GM18867 (cell line): ENCODE results near the gene GLUD1.
"Not testable (repeated sequence)": the region's sequence is repeated elsewhere in the genome, so short reads cannot be mapped to it uniquely, and the experiment has no call there.

Experiments used
- ATAC-seq: cut with Tn5 transposase; IDR thresholded peaks from one replicate; pipeline ENCODE4 v1.9.1; 2021; ENCODE audit warnings: mild to moderate bottlenecking, moderate library complexity; ENCODE audit not compliant: unreplicated experiment

The GLUD1 gene

DNA sequence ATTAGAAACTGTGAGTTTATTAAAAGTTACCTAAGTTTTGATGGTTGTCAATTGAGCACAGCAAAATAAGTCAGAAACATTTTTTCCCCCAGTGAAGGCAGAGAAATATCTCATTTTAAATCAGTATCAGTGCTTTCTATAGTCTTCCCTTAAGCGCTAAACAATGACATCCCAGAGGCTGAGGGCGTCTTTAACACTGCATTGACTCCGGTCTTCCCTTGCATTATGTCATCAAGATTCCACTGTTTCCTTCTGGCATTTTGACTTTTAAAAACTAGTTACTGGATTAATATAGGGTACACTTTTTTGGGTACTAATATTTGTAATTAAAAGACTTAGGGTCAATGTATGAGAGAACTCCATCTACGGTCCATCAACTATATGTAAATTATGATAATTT lies 3.9 kb downstream of the GLUD1 start:
- no peak for ATAC-seq

DNA sequence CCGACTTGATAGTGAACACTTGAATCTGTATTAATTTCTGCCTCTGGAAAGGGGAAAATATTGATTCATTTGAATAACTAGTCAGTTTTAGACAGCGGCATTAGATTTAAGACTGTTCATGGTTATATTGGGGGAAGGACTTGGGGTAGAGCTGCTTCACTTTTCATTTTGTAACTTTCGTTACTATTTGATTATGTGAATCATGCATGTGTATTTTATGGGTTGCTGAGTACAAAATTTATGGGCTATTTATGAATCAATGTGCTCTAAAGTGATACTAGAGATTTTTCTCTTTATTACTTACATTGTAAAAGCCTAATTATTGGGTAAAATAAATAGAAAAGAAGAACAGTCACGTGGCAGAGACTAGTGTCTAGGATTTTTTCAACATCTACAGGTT lies 4.9 kb downstream of the GLUD1 start:
- no peak for ATAC-seq

DNA sequence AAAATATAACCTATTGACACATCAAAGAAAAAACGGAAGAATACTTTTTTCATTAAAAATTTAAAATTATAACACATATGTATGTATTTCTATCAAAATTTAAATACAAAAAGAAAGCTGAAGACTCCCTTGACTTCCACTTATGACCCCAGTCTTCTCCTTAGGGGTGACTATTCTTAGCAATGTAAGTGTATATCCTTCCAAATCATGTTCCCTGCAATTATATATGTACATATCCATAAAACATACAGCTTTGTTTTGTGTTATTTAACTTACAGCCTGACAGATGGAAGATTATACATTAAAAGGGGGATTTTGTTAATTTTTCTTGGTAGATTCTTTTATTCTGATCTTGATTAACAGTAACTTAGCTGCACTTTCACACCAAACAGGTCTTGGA lies 9.1 kb downstream of the GLUD1 start:
- ATAC-seq, result no peak

DNA sequence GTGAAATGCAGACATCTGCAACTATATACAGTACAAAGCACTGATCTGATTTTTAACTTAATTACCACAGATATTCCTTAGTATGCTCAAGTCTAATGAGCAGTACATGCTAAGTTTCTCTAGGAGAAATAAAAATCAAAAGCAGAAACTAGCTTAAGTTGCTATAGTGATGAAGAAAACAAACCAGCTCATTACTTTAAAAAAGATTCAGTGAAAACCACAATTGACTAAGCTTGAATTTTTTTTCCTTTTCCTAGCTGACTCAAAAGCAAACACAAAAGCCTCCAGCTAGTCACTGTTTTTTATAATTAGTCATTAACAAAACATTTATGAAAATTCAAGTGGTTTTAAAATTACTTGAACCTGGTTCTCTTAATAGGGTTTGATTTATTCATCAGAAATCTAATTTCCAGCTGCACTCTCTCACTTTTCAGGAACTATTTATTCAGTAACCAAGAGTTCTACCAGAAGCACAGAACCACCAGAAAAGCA lies 10.3 kb downstream of the GLUD1 start:
- ATAC-seq, result peak; percentile 79

DNA sequence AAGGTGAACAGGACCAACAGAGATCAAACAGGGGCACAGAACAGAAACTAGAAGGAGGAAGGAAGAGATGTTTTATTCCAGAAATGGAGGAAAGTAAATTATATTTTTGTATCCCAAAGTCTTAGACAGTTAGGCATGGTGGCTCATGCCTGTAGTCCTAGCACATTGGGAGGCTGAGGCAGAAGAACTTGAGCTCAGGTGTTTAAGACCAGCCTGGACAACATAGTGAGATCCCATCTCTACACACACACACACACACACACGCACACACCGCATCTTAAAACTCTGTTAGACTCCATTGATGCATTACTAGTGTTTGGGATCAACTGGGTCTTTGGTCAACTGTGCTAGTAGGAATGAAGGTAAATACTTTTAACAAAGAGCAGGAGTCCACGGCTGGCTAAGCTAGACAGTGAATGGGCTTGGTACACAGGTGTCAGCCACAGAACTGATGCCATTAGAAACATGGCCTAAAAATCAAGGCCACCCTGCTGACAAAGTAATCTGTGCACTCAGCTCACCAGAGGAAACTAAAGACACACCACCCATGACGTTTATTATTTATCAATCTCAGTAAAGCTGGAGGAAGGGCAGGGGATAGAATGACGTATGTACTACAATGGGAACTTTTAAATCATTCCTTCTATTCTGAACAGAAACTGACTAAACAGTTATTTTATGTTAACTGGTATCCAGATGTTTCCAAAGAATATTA lies 10.9 kb downstream of the GLUD1 start:
- ATAC-seq, result peak; percentile 44

DNA sequence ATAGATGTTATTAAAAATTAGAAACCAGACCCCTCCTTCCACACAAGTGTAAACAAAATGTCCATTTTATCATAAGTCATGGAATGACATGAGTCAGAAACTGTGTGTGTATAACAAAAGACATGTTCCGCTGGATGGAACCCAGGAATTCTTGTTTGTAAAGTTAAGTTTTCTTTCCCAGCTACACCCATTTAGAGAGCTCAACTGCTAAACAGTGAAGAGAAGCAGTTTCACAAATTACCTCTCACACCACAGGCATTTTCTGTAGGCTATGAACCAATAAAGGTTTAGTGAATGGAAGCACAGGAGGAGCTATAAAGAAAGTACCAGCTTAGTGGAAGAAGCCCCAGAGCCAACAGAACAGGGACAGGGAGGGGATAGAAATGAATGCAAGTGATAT lies 12.4 kb downstream of the GLUD1 start:
- ATAC-seq, result not testable (repeated sequence)

DNA sequence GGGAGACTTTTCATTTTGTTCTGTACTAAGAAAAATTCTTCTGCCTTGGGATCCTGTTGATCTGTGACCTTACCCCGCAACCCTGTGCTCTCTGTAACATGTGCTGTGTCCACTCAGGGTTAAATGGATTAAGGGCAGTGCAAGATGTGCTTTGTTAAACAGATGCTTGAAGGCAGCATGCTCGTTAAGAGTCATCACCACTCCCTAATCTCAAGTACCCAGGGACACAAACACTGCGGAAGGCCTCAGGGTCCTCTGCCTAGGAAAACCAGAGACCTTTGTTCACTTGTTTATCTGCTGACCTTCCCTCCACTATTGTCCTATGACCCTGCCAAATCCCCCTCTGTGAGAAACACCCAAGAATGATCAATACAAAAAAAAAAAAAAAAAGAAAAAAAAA lies 13.1 kb downstream of the GLUD1 start:
- ATAC-seq, result not testable (repeated sequence)

DNA sequence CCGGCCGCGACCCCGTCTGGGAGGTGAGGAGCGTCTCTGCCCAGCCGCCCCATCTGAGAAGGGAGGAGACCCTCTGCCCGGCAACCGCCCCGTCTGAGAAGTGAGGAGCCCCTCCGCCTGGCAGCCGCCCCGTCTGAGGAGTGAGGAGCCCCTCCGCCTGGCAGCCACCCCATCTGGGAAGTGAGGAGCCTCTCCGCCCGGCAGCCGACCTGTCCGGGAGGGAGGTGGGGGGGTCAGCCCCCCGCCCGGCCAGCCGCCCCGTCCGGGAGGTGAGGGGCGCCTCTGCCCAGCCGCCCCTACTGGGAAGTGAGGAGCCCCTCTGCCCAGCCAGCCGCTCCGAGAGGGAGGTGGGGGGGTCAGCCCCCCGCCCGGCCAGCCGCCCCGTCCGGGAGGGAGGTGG lies 14.0 kb downstream of the GLUD1 start:
- ATAC-seq, result not testable (repeated sequence)

DNA sequence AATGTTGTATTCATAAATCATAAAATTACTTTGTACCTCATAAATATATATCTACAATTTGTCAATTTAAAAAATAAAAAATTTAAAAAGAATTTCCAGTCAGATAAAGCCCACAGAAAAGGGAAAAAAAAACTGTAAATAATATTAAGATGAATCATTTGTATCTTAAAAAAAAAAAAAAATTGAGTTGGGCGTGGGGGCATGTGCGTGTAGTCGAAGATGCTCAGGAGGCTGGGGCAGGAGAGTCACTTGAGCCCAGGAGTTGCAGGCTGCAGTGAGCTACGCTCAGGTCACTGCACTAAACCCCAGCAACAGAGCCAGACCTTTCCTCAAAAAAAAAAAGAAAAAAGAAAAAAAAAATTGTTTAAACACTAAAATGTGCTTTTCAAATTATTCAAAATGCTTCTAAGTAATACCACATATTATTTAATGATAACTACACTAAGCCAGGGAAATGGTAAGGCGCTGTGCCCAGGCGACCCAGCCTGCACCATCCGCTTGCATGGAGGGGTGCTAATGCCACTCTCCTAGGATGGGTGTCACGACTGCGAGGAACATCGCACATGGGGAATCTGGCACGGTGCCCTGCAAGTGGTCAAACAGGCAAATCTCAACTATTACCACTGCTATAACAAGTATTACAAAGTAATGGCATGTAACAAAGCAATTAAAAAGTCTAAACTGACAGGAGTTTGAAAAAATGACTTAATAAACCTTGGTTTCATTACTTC lies 15.4 kb downstream of the GLUD1 start:
- no peak for ATAC-seq

DNA sequence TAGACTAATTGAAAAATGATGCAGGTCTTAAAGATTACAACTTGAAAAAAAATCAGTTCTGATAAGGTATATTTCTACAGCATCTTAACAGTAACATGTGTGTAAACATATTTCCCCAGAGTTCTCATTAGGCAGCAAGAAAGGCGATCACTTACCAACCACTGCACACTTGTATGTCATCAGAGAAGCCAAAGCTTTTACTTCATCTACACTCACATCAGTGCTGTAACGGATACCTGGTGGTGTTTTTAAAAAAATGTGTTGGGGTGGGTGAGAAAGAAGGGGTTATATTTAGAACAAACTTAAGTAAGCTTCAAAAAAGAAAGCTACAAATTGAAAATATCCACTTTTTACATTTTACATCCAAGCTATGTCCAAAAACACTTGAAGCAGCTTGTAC lies 18.2 kb downstream of the GLUD1 start:
- ATAC-seq, result not testable (repeated sequence)

DNA sequence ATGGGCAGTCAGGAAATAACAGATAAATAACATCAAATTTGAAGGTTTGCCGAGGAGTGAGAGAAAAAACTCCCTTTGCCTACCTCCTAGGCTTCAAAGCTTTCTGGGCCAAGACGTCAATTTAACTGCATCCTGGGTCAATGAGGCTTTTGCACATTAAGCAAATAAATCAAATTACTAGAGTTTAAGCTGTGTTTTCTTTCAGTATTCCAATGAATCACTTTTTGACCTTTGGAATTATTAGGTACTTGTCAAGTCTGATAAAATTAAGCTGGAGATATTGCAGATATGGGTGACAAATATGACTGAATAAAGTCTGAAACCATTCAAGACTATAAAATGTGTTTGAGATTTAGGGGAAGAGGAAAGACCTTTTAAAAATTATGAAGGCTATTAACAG lies 22.2 kb downstream of the GLUD1 start:
- ATAC-seq, result no peak

DNA sequence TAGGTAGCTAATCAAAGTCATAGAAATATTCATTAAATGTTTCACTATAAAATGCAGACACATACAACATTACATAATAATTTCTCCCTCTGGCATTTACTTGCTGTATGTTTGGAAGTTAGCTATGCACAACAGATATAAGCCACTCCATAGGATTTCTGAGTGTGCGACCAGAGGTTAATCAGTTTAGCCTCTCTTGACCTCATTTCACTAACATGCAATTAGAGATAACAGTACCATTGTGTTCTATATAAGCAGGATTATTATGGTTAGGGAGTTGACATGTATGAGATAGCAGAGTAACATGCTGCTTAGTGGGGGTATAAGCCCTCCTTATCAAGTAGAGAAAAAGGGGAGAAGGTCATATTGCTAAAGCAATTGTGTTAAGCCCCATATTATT lies 26.4 kb downstream of the GLUD1 start:
- ATAC-seq, result no peak

DNA sequence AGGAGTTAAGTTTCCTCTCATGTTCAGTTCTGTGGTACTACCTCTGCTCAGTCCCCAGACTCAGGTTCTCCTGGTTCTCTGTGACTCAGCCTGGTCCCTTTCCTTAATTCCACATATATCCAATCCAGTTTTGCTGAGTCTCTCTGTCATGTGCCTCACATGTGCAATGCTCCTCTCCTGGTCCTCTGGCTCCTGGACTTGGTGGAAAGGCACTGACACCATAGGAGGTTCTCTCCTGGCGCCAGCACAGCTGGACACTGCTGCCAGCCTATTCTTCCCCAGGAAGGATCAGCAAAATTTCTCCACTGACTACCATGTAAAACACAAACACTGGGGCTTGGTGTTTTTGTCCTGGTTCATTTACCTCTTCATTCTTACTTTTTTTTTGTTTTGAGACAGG lies 27.8 kb downstream of the GLUD1 start:
- no peak for ATAC-seq

DNA sequence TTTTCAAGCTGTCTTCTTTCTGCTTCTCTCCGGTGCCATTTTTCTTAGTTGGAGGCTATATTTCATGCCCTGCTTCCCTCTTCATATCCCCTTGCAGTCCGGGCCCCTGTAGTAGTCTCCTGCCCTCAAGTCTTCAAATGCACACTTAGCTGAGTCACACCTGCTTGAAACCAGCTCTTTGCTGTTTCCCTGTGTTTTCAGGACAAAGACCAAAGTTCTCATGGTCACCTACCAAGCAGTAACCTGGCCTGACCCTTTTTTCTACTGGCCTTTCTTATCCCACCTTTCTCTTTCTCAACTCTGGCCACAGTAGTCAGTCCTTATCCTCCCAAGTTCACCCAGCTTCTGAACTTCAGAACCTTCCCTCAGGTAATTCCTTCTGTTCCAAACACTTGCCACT lies 28.5 kb downstream of the GLUD1 start:
- ATAC-seq, result no peak

DNA sequence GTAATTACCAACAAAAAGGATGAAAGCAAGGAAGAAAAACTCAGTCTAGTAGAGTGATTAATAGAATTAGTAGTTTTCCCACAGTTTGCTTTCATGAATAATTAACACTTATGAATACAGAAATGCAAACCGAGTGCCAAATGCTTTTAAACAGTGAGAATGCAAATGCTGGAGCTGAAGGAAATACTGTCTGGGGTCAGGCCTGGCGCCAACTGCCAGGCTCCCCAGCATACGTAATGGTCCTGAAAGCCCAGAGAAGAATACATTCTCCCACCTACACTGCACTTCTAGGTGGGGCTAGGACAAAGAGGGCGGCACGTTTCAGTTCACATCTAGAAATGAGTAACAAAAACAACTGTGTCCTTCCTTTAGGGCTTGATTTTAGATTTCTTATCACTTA lies 30.0 kb downstream of the GLUD1 start:
- ATAC-seq, result no peak

DNA sequence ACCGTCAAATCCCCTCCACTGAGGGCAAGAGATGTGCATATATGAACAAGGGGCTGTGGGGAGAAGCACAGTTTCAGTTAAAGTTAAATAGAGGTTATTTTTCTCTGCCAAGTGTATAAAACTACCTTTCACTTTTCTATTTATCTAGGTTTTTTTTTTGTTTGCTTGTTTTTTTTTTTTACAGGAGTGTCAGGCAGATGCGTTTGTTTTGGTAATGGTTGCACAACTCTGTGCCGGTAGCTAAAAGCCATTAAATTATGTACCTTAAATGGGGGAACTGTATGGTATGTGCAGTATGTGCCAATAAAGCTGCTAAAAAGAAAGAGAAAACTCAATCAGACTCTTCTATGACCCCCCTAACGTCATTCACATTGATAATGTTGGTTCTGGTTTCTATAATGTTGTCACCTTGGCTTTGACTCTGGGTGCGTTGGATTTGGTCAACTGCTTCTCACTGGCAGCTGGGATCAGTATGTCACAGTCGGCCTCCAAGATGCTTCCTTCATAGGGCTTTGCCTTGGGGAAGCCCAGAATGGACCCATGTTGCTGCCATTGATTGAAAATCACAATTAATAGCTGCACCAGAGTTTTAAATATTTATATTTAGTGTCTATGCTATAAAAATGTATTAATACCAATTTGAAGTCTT lies 34.2 kb downstream of the GLUD1 start:
- no peak for ATAC-seq

DNA sequence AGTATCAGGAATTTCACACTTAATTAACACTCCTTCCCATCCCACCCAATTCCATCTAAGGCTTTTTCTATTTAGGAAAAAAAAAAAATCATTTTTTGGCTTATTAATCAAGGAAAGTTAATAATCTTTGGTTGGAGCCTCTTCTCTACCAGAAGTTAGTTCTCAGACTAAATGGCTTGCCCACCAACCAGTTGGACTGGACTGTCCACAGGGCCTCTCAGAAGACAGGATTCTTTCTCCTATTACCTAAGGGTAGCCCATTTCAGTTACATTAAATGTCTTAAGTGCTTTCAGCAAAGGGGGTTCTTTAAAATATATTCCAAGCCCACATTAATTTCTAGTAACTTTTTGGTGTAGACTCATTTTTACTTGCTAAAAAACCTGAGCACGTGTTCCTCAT lies 35.2 kb downstream of the GLUD1 start:
- no peak for ATAC-seq

DNA sequence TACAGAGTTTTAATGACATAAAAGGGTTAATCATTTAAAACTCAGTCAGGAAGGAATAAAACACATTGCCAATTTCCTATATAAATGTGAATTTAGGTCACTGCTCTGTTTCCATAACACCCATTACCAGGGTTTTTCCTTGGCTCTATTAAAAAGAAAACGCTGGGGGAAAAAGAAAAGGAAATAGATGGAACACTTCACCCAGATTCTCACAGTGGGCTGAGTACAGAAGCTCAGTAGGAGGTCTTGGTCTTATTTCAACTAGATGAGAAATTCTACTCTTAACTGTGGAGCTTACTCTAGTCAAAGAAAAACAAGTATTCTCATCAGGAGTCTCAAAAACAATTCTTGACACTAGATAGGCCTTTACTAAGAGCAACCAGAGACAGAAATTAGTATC lies 36.5 kb downstream of the GLUD1 start:
- no peak for ATAC-seq

DNA sequence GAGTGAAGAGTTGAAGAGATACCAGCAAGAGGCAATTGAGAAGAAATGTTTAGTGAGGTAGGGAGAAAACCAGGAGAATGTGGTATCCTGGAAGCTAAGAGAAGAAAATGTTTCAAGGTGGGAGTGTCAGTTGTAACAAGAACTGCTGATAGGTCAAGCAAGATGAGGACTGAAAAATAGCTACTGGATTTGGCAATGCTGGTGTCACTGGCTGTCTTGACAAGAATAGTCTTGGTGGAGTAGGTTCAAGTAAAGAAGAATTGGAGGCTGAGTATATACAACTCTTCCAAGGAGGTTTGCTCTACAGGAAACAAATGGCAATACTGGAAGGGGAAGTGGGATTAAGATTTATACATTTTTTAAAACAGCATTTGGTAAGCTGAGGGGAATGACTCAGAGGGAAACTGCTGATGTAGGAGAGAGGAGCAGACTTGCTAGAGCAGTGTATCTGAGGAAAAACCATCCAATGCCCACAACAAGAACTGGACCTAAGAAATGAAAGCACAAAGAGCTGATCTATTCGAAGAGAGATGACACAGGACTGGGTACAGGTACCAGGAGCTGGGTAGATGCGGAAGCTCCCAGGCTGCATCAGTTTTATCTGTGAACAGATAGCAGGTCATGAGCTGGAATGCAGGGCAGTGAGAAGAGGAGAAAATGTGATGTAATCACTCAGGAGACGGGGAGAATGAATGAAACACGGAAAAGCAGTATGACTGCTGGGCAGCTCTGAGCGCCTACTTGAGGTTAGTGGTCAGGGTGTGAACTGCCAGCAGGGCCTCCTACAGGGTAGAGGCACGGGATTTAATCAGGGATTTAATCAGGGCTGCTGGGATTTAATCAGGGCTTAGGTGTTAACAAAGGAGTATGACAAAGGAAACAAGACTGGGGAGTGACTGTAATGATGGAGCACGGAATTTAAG lies 40.0 kb downstream of the GLUD1 start:
- no peak for ATAC-seq

DNA sequence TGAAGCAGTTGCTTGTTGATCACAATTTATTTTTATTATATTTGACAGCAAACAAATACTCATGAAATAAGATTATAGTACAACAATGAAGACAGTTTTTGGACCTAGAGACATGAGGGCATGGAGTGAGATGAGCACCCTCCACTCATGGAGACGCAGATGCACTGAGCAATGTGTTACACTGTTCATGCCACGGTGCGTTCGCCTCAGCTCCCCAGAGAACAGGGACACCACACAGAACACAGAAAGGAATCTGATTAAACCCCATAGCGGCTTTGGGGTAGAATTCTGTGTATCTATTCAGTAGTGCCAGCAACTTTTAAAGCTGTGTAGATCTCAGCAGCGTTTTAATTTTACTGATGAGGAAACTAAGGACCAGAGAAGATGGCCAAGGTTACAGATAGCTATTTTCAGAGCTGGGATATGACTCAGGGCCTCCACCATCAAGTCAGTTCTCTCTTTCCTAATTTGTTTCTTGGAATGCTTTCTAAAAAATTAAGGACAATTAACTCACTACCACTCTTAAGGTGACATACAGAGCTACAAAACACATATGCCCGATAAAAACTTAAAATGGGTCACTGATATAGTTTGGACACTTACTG lies 41.0 kb downstream of the GLUD1 start:
- ATAC-seq, result no peak

DNA sequence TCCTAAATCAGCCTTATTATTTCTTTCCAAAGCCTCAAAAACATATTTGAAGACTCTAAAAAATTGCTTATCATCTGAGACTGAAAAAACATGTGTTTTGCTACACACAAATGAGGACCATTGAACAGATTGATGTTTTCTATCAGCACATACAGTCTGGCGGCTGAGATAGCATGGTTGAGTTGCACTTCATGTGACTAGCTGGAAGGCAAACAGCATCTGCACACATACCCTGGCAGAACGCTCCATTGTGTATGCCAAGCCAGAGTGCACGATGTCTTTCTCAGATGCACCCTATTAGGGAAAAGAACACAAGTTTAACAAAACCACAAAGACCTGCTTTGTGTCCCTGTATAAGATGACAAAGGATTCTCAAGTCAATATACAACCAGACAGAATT lies 41.5 kb downstream of the GLUD1 start:
- no peak for ATAC-seq
